NCI-H1694 treated with DMSO at 0.1 percent for 48 hours (cell line): ENCODE measurements around the gene ZNF780A.
"Not testable (repeated sequence)": the region's sequence is repeated elsewhere in the genome, so short reads cannot be mapped to it uniquely, and the experiment has no call there.

Experiments used
- DNase-seq: peaks from one replicate; lab custom pipeline; 2025; lab: John Stamatoyannopoulos, UW

ZNF780A gene

DNA sequence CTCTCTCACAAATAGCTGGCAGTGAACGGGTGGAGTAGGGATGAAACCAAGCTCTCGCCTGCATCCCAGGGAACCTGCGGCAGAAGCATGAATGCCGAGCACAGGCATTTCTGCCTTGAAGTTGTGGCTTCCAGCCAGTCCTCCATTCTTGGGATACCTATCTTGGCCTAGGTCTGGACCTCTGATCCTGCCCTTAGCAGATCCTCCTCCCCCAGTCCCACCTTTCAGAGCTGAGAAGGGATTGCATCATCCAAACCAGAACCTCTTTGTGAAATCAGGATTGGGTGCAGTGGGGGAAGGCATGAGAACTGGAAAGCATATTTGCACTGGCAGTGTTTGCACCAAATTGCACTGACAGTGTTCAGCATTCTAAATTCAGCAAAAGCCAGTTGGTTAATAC lies 5.8 kb downstream of the ZNF780A start:
- no peak for DNase-seq

DNA sequence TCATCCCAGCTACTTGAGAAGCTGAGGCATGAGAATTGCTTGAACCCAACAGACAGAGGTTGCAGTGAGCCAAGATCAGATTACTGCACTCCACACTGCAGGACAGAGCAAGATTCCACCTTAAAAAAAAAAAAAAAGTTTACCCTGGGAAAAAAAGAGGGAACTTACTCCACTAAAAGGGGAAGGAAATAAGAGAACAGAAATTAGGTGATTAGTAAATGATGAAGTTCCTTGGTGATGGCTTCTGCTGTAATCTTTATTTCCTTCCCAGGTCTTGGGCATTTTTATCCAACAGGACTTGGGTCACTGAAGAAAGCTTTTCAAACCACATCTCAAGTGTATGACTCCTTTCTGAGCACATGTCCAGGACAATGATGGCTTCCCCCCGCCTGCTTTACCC lies 9.3 kb downstream of the ZNF780A start:
- DNase-seq, result no peak

DNA sequence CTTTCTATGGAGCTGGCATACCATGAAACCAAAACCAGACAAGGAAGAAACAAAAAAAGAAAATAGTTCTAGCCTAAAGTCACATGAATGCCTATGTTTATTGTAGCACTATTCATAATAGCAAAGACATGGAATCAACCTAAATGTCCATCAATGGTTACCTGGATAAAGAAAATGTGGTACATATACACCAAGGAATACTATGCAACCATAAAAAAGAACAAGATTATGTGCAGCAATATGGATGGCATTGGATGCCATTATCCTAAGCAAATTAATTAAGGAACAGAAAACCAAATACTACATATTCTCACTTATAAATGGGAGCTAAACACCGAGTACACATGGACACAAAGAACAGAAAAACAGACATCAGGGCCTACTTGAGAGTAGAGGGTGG lies 10.5 kb downstream of the ZNF780A start:
- DNase-seq, result no peak

DNA sequence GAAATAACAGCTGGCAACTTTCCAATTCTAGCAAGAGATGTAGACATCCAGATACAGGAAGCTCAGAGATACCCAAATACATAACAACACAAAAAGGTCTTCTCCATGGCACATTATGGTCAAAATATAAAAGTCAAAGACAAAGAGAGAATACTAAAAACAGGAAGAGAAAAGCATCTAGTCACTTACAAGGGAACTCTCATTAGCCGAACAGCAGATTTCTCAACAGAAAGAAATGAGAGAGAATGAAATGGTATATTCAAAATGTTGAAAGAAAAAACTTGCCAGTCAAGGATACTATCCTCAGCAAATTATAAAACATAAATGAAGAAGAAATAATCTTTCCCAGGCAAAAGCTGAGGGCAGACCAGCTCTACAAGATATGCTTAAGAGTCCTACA lies 12.4 kb downstream of the ZNF780A start:
- DNase-seq, result no peak

- DNase-seq, result no peak
These were observed 20.7 kb downstream of the ZNF780A start for GRCh38 chr19:40070058-40070457.

DNA sequence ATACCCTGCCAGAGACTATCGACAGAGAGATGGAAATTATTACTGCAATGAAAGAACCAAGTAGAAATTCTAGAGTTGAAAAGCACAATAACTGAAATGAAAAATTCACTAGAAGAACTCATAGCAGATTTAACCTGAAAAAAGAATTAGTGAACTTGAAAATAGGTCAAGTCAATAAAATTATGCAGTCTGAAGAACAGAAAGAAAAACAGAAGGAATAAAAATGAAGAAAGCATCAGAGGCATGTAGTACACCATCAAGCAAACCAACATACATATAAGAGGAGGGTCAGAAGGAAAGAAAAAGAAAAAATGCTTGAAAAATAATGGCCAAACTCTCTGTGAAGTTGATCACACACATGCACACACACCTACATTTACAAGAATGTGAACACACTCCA lies 31.1 kb downstream of the ZNF780A start:
- no peak for DNase-seq

DNA sequence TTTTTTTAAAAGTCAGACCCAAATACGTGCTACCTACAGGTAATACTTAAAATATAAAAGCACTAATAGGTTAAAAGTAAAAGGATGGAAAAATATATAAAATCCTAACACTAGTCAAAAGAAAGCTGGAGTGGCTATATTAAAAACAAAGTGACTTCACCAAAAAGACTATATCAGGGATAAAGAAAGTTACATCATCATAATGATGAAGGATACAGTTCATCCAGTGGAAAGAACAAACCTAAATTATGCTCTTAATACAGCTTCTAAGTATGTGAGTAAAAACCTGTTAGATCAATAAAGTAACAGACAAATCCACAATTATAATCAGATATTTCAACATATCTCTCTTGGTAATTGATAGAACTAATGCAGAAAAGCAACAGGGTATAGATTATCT lies 33.6 kb downstream of the ZNF780A start:
- no peak for DNase-seq

DNA sequence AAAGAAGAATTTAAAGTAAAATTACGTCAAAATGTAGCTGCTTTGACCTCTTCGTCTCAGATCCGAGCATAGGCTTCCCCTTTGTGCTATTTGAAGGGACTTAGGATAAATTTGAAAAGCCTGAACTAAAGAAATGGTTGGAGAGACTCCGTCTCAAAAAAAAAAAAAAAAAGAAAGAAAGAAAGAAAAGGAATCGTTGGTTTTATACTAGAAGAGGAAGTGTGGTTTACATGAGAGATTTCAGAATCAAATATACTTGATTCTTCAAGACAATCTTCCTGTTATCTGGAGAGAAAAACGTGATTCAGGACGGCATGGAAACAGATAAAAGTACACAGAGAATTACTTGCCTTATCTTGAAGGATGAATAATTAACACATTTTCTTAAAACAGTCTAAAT lies 34.2 kb downstream of the ZNF780A start:
- no peak for DNase-seq

- DNase-seq, result peak; percentile 58
These were observed 34.8 kb downstream of the ZNF780A start, which contains the start of gene ZNF780B for GRCh38 chr19:40055832-40056504. Gene ZNF780B, minus strand, starts transcription at chr19:40056231. Its CDS starts 5,899 bp downstream, at chr19:40050332.

DNA sequence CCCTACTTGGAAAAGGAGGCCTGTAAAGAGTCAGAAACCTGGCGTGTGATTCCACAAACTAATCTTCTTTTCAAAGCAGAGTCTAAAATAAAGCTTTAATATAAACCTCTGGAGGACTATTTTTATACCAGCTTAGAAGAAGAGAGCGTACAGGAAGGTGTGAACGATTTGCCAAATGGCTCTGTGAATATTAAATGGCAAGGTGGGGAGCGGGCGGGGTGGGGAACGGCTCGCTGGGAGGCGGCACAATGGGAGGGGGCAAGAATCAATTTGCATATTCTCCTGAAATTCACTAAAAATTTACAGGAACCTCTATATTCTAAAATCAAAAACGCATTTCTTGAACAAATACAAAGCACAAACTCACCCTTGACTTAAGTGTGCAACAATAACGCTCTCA lies 35.7 kb downstream of the ZNF780A start:
- no peak for DNase-seq

DNA sequence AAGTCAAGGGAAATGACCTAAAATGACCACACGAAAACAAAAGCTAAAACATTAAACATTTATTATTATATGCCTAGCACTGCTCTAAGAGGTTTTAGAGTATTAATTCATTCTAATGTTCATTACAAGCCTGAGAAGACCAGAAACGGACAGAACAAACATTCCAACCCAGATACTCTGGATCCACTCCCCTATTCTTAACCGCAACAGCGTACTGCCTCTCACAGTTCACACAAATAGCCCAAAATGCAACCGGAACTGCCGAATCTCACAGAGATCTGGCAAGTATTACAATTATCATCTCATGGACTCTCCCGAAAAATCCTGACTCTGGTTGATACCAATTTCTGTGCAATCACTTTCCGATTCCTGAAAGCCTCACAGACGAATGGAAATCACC lies 36.1 kb downstream of the ZNF780A start:
- no peak for DNase-seq

GRCh38 chr19:40053491-40053890 lies 37.3 kb downstream of the ZNF780A start:
- no peak for DNase-seq

DNA sequence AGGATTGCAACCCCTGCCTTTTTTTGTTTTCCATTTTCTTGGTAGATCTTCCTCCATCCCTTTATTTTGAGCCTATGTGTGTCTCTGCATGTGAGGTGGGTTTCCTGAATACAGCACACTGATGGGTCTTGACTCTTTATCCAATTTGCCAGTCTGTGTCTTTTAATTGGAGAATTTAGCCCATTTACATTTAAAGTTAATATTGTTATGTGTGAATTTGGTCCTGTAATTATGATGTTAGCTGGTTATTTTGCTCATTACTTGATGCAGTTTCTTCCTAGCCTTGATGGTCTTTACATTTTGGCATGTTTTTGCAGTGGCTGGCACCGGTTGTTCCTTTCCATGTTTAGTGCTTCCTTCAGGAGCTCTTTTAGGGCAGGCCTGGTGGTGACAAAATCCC lies 49.0 kb downstream of the ZNF780A start:
- not testable (repeated sequence) for DNase-seq

- not testable (repeated sequence) for DNase-seq
These were observed 52.7 kb downstream of the ZNF780A start for GRCh38 chr19:40038047-40038446.

- no peak for DNase-seq
These were observed 54.7 kb downstream of the ZNF780A start for GRCh38 chr19:40035996-40036395.

- no peak for DNase-seq
These were observed 56.7 kb downstream of the ZNF780A start for GRCh38 chr19:40033989-40034560.

- no peak for DNase-seq
These were observed 64.2 kb downstream of the ZNF780A start for GRCh38 chr19:40026597-40026970.

GRCh38 chr19:40025938-40026596 lies 64.7 kb downstream of the ZNF780A start:
- DNase-seq, result no peak

- no peak for DNase-seq
These were observed 66.8 kb downstream of the ZNF780A start for GRCh38 chr19:40023969-40024368.
